Left renal cortex interstitium (tissue), 4 donors: ENCODE results near the gene RASSF10. TPM values are rescaled to one million over a fixed set of nuclear protein-coding genes. Genes with fewer than 3 reads are reported as not detected.

Experiments
- DNase-seq, 4 donors: peaks; one replicate each; pipeline ENCODE4 v3.0.0-alpha.2; 2013; ENCODE audit warnings: low read depth in 4 of 4, low spot score in 2 of 4, missing footprints in 1 of 4
- polyA plus RNA-seq, 4 donors: library from polyadenylated mRNA; unstranded; fragments of 120-200 nt; gene quantifications; one replicate each; pipeline ENCODE4 v1.2.1, GENCODE V29; 2013; ENCODE audit not compliant: insufficient read length in 4 of 4

Gene RASSF10
- polyA plus RNA-seq, 4 donors: 18.3 to 34.5 (median 28.1) TPM

DNA sequence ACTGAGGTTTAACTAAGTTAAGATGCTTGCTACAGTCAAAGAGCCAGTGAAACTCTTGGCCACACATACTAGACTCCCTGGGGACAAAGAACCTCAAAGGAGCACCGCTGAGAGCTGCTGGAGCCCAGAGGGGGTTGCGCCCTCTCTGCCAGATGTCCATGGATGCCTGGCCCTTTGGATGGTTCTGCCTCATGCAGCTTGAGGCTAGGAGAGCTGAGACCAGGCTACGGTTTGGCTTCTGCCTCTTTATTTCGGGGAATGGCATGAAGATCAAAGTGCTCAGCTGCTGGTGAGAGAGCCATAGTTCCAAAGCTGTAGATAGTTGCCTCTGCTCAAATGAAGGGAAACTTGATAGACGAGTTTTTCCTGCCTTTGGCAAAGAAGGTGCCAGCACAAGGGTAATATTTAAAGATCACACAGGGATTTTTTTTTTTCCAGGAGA is 43.0 kb downstream of the RASSF10 start:
- DNase-seq: no peak

DNA sequence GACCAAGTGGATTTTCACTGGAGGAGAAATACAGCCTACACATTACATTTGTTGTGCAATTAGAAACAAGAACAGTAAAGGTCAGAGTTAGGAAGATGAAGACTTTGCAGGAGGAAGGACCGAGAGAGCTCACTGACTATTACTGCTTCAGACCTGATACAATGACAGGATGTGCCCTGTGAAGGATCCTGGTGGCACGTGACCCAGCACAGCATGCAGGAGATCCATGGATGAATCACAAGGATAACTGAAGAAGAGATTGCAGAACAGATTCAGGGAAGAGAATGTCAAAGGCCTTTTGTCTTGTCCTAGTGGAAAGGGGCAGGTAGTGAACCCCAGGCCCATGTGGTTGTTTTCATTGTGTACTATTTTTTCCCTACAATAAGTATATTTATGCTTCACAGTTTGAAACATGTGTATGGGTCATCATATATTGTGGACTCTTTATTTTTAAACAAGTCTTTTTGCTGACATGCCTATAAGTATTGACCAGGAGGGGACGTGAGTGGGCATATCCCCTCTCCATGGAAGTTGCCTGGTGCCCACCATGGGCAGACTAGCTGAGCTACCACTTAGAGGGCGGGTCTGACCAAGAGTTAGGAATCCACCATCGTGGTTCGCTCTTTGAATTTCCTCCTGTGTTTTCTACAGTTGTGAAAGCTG is 44.3 kb downstream of the RASSF10 start:
- no peak for DNase-seq

- no peak for DNase-seq
These were observed 45.2 kb downstream of the RASSF10 start for GRCh38 chr11:13054278-13054677.

- DNase-seq: no peak
These were observed 46.1 kb downstream of the RASSF10 start for GRCh38 chr11:13055200-13055599.

GRCh38 chr11:13061294-13061990 is 52.3 kb downstream of the RASSF10 start:
- no peak for DNase-seq
